ENCODE data around the gene CPA2.

The CPA2 gene

GRCh38 chr7:130270947-130271800, 4.5 kb downstream of the CPA2 start:
- WGBS, 2 experiments, result 94 to 95% methylated on average over 12 of the region's 12 CpGs
- no peaks in the 10 kb centered on the region for H3K36me3 ChIP-seq (ENCODE audit: control insufficient read depth, insufficient read depth, low read length)
- peak overlapping the region; percentile 18 for H3K27ac ChIP-seq (ENCODE audit: insufficient read depth, low read depth, low read length, poor library complexity, severe bottlenecking)
- H3K9me3 ChIP-seq (ENCODE audit: control insufficient read depth, low read length), result no peaks in the 10 kb centered on the region
- peaks cover 42% of the 10 kb centered on the region for H3K4me1 ChIP-seq (ENCODE audit: control insufficient read depth, insufficient read depth, low read length)
- no peak overlapping the region for H3K4me3 ChIP-seq (ENCODE audit: insufficient read depth, low read depth, low read length)
- H3K27me3 ChIP-seq (ENCODE audit: control insufficient read depth, insufficient read depth, low read length, poor library complexity, severe bottlenecking), result no peaks in the 10 kb centered on the region

GRCh38 chr7:130272381-130273080, 5.9 kb downstream of the CPA2 start:
- no peaks in the 10 kb centered on the region for H3K36me3 ChIP-seq (ENCODE audit: control insufficient read depth, insufficient read depth, low read length)
- 46 to 47% methylated on average over 23 of the region's 23 CpGs for WGBS, 2 experiments
- H3K4me1 ChIP-seq (ENCODE audit: control insufficient read depth, insufficient read depth, low read length), result peaks cover 38% of the 10 kb centered on the region
- H3K27ac ChIP-seq (ENCODE audit: insufficient read depth, low read depth, low read length, poor library complexity, severe bottlenecking), result peak overlapping the region; percentile 97
- H3K9me3 ChIP-seq (ENCODE audit: control insufficient read depth, low read length), result no peaks in the 10 kb centered on the region
- H3K4me3 ChIP-seq (ENCODE audit: insufficient read depth, low read depth, low read length), result no peak overlapping the region
- no peaks in the 10 kb centered on the region for H3K27me3 ChIP-seq (ENCODE audit: control insufficient read depth, insufficient read depth, low read length, poor library complexity, severe bottlenecking)

GRCh38 chr7:130273081-130273932, 6.6 kb downstream of the CPA2 start:
- peaks cover 38% of the 10 kb centered on the region for H3K4me1 ChIP-seq (ENCODE audit: control insufficient read depth, insufficient read depth, low read length)
- peak overlapping the region; percentile 97 for H3K27ac ChIP-seq (ENCODE audit: insufficient read depth, low read depth, low read length, poor library complexity, severe bottlenecking)
- 5 to 6% methylated on average over 18 to 25 of the region's 25 CpGs for WGBS, 2 experiments
- H3K9me3 ChIP-seq (ENCODE audit: control insufficient read depth, low read length), result no peaks in the 10 kb centered on the region
- H3K4me3 ChIP-seq (ENCODE audit: insufficient read depth, low read depth, low read length), result no peak overlapping the region
- no peaks in the 10 kb centered on the region for H3K27me3 ChIP-seq (ENCODE audit: control insufficient read depth, insufficient read depth, low read length, poor library complexity, severe bottlenecking)
- no peaks in the 10 kb centered on the region for H3K36me3 ChIP-seq (ENCODE audit: control insufficient read depth, insufficient read depth, low read length)

GRCh38 chr7:130273933-130274255, 7.2 kb downstream of the CPA2 start:
- WGBS, 2 experiments, result 11 to 21% methylated on average over 8 to 11 of the region's 11 CpGs
- Histone ChIP-seq H3K4me3 (ENCODE audit: insufficient read depth, low read depth, low read length) (peak overlapping the region; percentile 11), H3K27ac (ENCODE audit: insufficient read depth, low read depth, low read length, poor library complexity, severe bottlenecking) (peak overlapping the region; percentile 89)

GRCh38 chr7:130274296-130274695, 7.6 kb downstream of the CPA2 start:
- H3K27ac ChIP-seq (ENCODE audit: insufficient read depth, low read depth, low read length, poor library complexity, severe bottlenecking), result peak overlapping the region; percentile 89
- H3K9me3 ChIP-seq (ENCODE audit: control insufficient read depth, low read length), result no peaks in the 10 kb centered on the region
- no peaks in the 10 kb centered on the region for H3K27me3 ChIP-seq (ENCODE audit: control insufficient read depth, insufficient read depth, low read length, poor library complexity, severe bottlenecking)
- H3K36me3 ChIP-seq (ENCODE audit: control insufficient read depth, insufficient read depth, low read length), result no peaks in the 10 kb centered on the region
- peaks cover 38% of the 10 kb centered on the region for H3K4me1 ChIP-seq (ENCODE audit: control insufficient read depth, insufficient read depth, low read length)
- WGBS, 2 experiments, result 80 to 92% methylated on average over 1 of the region's 1 CpG
- peak overlapping the region; percentile 11 for H3K4me3 ChIP-seq (ENCODE audit: insufficient read depth, low read depth, low read length)

More at GRCh38 chr7:130273933-130274255, 7.2 kb downstream of the CPA2 start:
- peaks cover 38% of the 10 kb centered on the region for H3K4me1 ChIP-seq (ENCODE audit: control insufficient read depth, insufficient read depth, low read length)
- no peaks in the 10 kb centered on the region for H3K36me3 ChIP-seq (ENCODE audit: control insufficient read depth, insufficient read depth, low read length)
- H3K9me3 ChIP-seq (ENCODE audit: control insufficient read depth, low read length), result no peaks in the 10 kb centered on the region
- H3K27me3 ChIP-seq (ENCODE audit: control insufficient read depth, insufficient read depth, low read length, poor library complexity, severe bottlenecking), result no peaks in the 10 kb centered on the region

GRCh38 chr7:130274983-130275591, 8.4 kb downstream of the CPA2 start:
- H3K4me3 ChIP-seq (ENCODE audit: insufficient read depth, low read depth, low read length), result no peak overlapping the region
- peaks cover 38% of the 10 kb centered on the region for H3K4me1 ChIP-seq (ENCODE audit: control insufficient read depth, insufficient read depth, low read length)
- 58 to 64% methylated on average over 11 of the region's 11 CpGs for WGBS, 2 experiments
- H3K36me3 ChIP-seq (ENCODE audit: control insufficient read depth, insufficient read depth, low read length), result no peaks in the 10 kb centered on the region
- H3K9me3 ChIP-seq (ENCODE audit: control insufficient read depth, low read length), result no peaks in the 10 kb centered on the region
- H3K27me3 ChIP-seq (ENCODE audit: control insufficient read depth, insufficient read depth, low read length, poor library complexity, severe bottlenecking), result no peaks in the 10 kb centered on the region
- no peak overlapping the region for H3K27ac ChIP-seq (ENCODE audit: insufficient read depth, low read depth, low read length, poor library complexity, severe bottlenecking)

- H3K9me3 ChIP-seq (ENCODE audit: control insufficient read depth, low read length), result no peaks in the 10 kb centered on the region
- H3K27ac ChIP-seq (ENCODE audit: insufficient read depth, low read depth, low read length, poor library complexity, severe bottlenecking), result no peak overlapping the region
- H3K27me3 ChIP-seq (ENCODE audit: control insufficient read depth, insufficient read depth, low read length, poor library complexity, severe bottlenecking), result no peaks in the 10 kb centered on the region
- no peaks in the 10 kb centered on the region for H3K36me3 ChIP-seq (ENCODE audit: control insufficient read depth, insufficient read depth, low read length)
- peaks cover 38% of the 10 kb centered on the region for H3K4me1 ChIP-seq (ENCODE audit: control insufficient read depth, insufficient read depth, low read length)
- no peak overlapping the region for H3K4me3 ChIP-seq (ENCODE audit: insufficient read depth, low read depth, low read length)
- WGBS, 2 experiments, result 94 to 95% methylated on average over 3 to 5 of the region's 5 CpGs
These were observed 9.2 kb downstream of the CPA2 start for GRCh38 chr7:130275826-130276297.

GRCh38 chr7:130276796-130277762, 10.4 kb downstream of the CPA2 start:
- no peak overlapping the region for H3K4me3 ChIP-seq (ENCODE audit: insufficient read depth, low read depth, low read length)
- H3K4me1 ChIP-seq (ENCODE audit: control insufficient read depth, insufficient read depth, low read length), result peaks cover 32% of the 10 kb centered on the region
- no peaks in the 10 kb centered on the region for H3K36me3 ChIP-seq (ENCODE audit: control insufficient read depth, insufficient read depth, low read length)
- H3K27ac ChIP-seq (ENCODE audit: insufficient read depth, low read depth, low read length, poor library complexity, severe bottlenecking), result no peak overlapping the region
- no peaks in the 10 kb centered on the region for H3K27me3 ChIP-seq (ENCODE audit: control insufficient read depth, insufficient read depth, low read length, poor library complexity, severe bottlenecking)
- H3K9me3 ChIP-seq (ENCODE audit: control insufficient read depth, low read length), result no peaks in the 10 kb centered on the region
- 95 to 97% methylated on average over 9 to 10 of the region's 10 CpGs for WGBS, 2 experiments
